NCI-H146 (cell line): Measurements from ENCODE around the gene ZNF117.
"Not testable (repeated sequence)": the region's sequence is repeated elsewhere in the genome, so short reads cannot be mapped to it uniquely, and the experiment has no call there.

Experiments used
- DNase-seq: peaks from one replicate; lab custom pipeline; 2025; lab: John Stamatoyannopoulos, UW

The ZNF117 gene

GRCh38 chr7:64996305-64996704 lies 5.5 kb upstream of the ZNF117 start:
- no peak for DNase-seq

DNA sequence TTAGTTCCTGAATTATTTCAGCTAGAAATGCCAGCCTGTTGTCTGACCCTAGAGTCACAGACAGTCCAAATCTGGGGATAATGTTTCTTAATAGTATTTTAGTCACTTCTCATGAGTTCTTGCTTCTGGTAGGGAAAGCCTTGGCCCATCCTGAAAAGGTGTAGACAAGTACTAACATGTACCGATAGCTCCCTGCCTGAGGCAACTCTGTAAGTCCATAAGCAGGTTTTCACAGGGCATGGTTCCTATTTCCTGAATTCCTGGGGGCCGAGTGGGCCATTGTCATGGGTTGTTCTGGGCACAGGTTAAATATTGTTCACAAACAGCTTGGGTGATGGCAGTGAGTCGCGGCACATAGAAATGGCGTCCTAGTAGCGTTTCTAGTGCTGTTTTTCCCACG lies 3.1 kb upstream of the ZNF117 start:
- DNase-seq, result no peak

- no peak for DNase-seq
Measured at GRCh38 chr7:64992971-64993370, 2.1 kb upstream of the ZNF117 start.

GRCh38 chr7:64990216-64990615 lies 620 bp downstream of the ZNF117 start:
- DNase-seq, result no peak

- DNase-seq, result no peak
Measured at GRCh38 chr7:64978497-64979203, 12.2 kb downstream of the ZNF117 start.

DNA sequence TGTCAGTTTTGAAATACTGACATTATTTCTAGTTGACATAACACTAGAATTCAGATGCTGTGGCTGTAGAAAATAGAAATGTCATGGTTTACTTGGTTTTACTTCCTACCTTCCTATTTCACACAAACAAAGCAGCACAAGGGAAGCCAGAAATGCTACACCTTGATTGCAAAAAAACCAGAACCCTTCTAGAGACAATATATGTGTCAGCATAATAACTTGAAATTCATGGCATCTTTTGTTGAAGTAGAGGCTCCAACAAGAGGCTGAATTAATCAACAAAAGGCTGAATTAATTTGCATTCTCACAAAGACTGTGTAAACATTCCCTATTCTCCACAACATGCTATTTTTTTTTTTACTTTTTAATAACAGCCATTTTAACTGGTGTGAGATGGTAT lies 25.2 kb downstream of the ZNF117 start:
- DNase-seq, result no peak

GRCh38 chr7:64959072-64959747 lies 31.6 kb downstream of the ZNF117 start:
- peak; percentile 43 for DNase-seq

DNA sequence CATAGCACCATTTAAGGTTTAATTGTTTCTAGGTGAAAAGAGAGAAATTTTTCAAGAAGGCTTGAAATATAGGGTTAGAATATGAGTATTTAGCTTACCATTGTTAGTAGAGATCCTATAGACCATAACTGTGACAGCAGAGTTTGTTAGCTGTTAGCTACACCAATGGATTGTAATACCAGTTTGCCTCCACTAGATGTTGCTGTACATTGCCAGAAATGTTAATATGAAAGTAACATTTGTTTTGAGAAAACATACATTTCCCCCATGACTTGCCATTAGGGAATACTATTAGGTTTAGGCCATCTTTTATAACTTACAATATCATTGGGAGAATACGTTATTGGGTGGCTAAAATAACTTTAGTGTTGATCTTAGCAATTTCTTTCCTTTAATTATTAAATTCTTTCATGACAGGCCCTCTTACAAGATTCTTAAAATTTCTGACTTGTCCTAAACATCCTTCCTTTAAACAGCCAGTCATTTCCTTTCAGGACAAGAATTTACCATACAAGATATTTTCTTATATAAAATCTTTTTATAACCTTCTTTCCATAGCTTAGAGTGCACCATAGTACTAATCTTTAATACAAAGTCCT lies 39.5 kb downstream of the ZNF117 start:
- peak; percentile 52 for DNase-seq

DNA sequence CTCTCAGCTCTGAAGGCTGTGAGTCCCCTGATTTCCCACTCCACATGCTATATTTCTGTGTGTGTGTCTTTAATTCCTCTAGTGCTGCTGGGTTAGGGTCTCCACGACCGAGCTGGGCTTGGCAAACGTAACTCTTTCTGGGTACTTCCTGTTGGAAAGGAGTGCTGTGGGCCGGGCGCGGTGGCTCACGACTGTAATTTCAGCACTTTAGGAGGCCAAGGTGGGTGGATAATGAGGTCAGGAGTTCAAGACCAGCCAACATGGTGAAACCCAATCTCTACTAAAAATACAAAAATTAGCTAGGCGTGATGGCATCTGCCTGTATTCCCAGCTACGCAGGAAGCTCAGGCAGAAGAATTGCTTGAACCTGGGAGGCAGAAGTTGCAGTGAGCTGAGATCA lies 40.2 kb downstream of the ZNF117 start:
- DNase-seq, result not testable (repeated sequence)

GRCh38 chr7:64948774-64949173 lies 42.1 kb downstream of the ZNF117 start:
- DNase-seq, result not testable (repeated sequence)

GRCh38 chr7:64947252-64948000 lies 43.4 kb downstream of the ZNF117 start:
- peak; percentile 43 for DNase-seq

DNA sequence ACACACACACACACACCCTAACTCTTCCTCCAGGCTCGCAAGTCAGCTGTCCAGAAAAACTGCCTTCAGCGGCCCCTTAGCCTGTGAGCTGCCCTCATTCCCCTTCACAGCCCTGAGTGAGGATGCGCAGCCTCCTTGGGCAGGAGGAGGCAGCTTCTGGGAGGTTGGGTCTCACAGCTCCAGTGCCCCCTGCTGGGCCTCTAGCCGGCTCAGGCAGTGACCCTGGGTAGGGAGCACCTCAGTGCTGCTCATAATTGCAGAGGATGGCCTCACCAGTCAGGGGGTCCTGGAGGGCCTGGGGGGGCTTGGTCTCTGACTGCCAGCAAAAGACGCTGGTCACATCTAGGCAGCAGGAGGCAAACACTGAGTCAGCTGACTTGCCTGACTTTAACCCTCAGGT lies 44.1 kb downstream of the ZNF117 start:
- peak; percentile 68 for DNase-seq

GRCh38 chr7:64945503-64946175 lies 45.2 kb downstream of the ZNF117 start:
- DNase-seq, result no peak

DNA sequence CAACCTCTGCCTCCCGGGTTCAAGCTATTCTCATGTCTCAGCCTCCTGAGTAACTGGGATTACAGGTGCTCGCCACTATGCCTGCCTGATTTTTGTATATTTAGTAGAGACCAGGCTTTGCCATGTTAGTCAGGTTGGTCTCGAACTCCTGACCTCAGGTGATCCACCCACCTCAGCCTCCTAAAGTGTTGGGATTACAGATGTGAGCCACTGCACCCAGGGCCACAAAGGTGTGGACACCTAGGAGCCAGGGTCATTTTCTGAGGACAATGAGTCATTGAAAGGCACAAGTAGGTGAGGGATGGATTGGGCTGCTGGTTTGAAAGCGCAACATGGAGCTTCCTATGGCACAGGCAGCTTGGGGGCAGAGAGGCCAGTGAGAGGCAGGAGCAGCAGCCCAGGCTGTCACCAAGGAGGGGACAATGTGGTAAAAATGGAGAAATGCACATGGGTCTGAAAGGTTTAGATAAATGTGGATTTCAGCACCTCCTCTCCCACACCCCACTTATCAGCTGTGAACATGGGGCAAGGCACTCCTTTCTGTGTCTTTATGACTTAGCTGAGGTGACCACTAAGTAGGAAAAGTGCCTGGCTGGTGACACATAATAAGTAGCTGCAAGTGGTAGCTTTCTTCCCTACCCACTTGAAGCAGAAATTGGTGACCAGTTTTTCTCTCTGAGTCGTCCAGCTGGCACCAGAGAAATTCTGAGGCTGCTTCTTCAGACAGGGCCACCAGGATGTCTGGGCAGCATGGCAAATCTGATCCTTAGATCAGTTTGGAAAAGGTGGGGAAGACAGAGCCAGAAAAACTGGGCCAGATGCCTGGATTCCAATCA lies 46.0 kb downstream of the ZNF117 start:
- DNase-seq, result not testable (repeated sequence)

DNA sequence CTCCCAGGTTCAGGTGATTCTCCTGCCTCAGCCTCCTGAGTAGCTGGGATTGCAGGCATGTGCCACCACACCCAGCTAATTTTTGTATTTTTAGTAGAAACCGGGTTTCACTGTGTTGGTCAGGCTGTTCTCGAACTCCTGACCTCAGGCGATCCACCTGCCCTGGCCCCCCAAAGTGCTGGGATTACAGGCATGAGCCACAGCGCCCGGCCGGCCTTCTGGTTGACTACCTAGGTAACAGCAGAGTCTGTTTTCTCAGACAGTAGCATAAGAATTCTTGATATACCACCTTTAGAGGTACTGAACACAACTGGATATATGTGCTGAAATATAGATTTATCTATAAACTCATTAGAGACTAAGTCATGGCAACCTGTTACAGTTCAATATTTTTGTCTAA lies 50.8 kb downstream of the ZNF117 start:
- not testable (repeated sequence) for DNase-seq

- DNase-seq, result no peak
Measured at GRCh38 chr7:64938540-64938939, 52.3 kb downstream of the ZNF117 start.

DNA sequence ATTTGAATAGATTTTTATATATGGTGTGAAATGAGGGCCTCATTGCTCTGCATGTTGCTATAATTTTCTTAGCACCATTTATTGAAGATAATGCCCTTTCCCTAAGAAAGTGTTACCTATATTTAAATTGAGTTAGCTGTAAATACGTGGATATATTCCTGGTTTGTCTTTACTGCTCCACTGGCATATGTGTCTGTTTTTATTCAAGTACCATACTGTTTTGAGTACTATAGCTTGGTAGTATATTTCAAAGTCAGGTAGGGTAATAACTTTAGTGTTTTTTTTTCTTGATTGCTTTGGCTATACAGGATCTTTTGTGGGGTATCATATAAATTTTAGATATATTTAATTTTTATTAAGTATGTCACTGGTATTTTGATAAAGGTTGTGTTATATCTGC lies 56.4 kb downstream of the ZNF117 start:
- DNase-seq, result no peak

GRCh38 chr7:64928252-64929187 lies 62.3 kb downstream of the ZNF117 start:
- not testable (repeated sequence) for DNase-seq
